ENCODE results near the gene ALKBH7. TPM values are rescaled to one million over a fixed set of nuclear protein-coding genes. Genes with fewer than 3 reads are reported as not detected.

ALKBH7 gene
- total RNA-seq, 8 experiments from 2014 or later, result 39.2 to 136 (median 77.5) TPM

GRCh38 chr19:6374711-6375410 lies 2.3 kb downstream of the ALKBH7 start:
- 70 to 100% (median 85%) methylated on average over 2 to 3 of the region's 29 CpGs; no CpG with 5 or more reads in 6 of the 10 experiments for WGBS, 10 experiments
- peaks cover 9 to 14% of the 10 kb centered on the region in 2 donors for H3K4me1 ChIP-seq (replicated peaks in 1 of 2)
- ATAC-seq (replicated peaks in 6 of 8), result no peak
- in situ Hi-C loops (cut with MboI; ENCODE audit: low pct_unique_long_range_greater_than_20kb in 2 of 9, low sequenced_read_pairs in 9 of 9, unreplicated experiment in 9 of 9), result no loop called here
- H3K27ac ChIP-seq, result no peak overlapping the region
- no peak overlapping the region for H3K4me3 ChIP-seq

- no peak for ATAC-seq (replicated peaks in 6 of 8)
- peaks cover 9 to 14% of the 10 kb centered on the region in 2 donors for H3K4me1 ChIP-seq (replicated peaks in 1 of 2)
- in situ Hi-C loops (cut with MboI; ENCODE audit: low pct_unique_long_range_greater_than_20kb in 2 of 9, low sequenced_read_pairs in 9 of 9, unreplicated experiment in 9 of 9), result no loop called here
- 90% methylated on average over 2 of the region's 25 CpGs; no CpG with 5 or more reads in 9 of the 10 experiments for WGBS, 10 experiments
- no peak within 1 kb of the TSS for H3K27ac ChIP-seq
- H3K4me3 ChIP-seq, result no peak within 1 kb of the TSS
Observed at GRCh38 chr19:6375411-6376010, 2.9 kb downstream of the ALKBH7 start, which contains the start of gene PSPN. PSPN (minus strand) TSS chr19:6375933; CDS start chr19:6375849, 84 bp downstream.

DNA sequence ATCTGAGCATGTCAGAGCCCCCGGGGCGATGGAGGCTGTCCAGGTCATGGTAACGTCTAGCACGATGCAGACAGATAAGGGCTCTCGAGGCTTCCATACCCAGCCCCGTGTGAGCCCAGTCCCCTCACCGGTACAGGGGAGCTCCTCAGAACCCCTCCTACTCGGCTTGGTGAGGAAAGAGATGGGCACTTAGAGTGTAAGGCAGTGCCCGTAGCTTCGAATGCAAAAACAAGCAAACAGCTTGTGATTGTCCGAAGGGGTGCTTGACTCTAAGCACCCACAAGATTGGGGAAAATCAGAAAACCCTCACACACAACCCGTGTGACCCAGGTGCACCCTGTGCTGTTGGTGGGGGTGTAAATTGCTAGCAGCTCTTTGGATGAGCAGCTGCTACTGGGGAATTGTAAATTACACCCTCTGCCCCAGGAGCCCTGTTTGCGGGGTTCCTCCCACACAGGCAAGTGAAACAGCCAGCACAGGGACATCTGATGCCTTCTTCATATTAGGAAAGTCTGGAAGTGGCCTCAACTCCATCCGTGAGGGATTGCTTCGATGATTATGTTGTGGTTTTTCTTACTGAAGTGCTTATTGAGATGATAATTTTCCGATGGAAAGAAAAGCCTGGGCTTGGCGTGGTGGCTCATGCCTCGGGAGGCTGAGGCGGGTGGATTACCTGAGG lies 4.1 kb downstream of the ALKBH7 start:
- no peak for ATAC-seq (replicated peaks in 6 of 8)
- 62 to 100% (median 80%) methylated on average over 1 to 13 of the region's 19 CpGs; no CpG with 5 or more reads in 3 of the 10 experiments for WGBS, 10 experiments
- Histone ChIP-seq H3K27ac (no peak overlapping the region), H3K4me1 (replicated peaks in 1 of 2) (peaks cover 9 to 14% of the 10 kb centered on the region in 2 donors), H3K4me3 (no peak overlapping the region)
- in situ Hi-C loops (cut with MboI; ENCODE audit: low pct_unique_long_range_greater_than_20kb in 2 of 9, low sequenced_read_pairs in 9 of 9, unreplicated experiment in 9 of 9), result no loop called here

- Histone ChIP-seq H3K4me1 (replicated peaks in 1 of 2) (peaks cover 5 to 9% of the 10 kb centered on the region in 2 donors), H3K27ac (no peak overlapping the region), H3K4me3 (no peak overlapping the region)
- 20 to 88% (median 73%) methylated on average over 2 to 4 of the region's 6 CpGs; no CpG with 5 or more reads in 5 of the 10 experiments for WGBS, 10 experiments
- peak in 1 of 8 experiments; percentile 23 for ATAC-seq (replicated peaks in 6 of 8)
- in situ Hi-C loops (cut with MboI; ENCODE audit: low pct_unique_long_range_greater_than_20kb in 2 of 9, low sequenced_read_pairs in 9 of 9, unreplicated experiment in 9 of 9), result no loop called here
Observed at GRCh38 chr19:6378041-6378440, 5.4 kb downstream of the ALKBH7 start.

DNA sequence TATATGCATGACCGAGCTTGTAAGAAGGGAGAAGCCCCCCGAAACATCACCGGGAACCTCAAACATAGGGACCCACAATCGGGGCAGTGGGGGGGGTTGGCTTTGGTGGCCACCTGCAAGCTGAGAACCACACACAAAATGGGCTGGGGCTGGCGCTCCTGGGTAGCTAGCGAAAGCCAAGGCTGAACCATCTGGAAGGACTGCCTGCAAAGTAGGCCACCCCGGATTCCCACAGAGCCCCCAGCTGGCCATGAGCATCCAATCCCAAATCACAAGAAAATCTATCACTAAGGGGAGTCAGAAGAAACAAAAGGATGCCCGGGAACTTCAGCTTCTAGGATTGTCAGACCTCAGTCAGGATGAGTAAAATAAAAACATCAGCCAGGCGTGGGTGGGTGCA lies 5.9 kb downstream of the ALKBH7 start:
- H3K4me3 ChIP-seq, result no peak overlapping the region
- peaks cover 5 to 9% of the 10 kb centered on the region in 2 donors for H3K4me1 ChIP-seq (replicated peaks in 1 of 2)
- ATAC-seq (replicated peaks in 6 of 8), result peak in 1 of 8 experiments; percentile 15
- H3K27ac ChIP-seq, result no peak overlapping the region
- WGBS, 10 experiments, result 83 to 91% (median 89%) methylated on average over 2 to 9 of the region's 9 CpGs; no CpG with 5 or more reads in 6 of the 10 experiments
- in situ Hi-C loops (cut with MboI; ENCODE audit: low pct_unique_long_range_greater_than_20kb in 2 of 9, low sequenced_read_pairs in 9 of 9, unreplicated experiment in 9 of 9), result no loop called here

DNA sequence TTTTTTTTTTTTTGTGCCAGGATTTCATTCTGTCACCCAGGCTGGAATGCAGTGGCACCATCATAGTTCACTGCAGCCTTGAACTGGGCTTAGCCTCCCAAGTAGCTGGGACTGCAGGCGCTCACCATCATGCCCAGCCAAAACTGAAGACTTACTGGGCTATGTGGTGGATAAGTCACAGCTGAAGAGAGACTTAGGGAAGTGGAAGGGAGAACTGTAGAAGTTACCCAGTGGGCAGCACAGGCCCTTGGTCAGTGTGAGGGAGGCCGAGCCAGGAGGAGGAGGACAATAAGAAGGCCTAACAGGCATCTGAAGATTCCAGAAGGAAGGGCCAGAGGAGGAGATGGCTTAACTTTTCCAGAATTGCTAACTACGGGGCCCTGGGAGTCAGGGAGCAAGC lies 7.2 kb downstream of the ALKBH7 start:
- 100% methylated on average over 1 to 2 of the region's 3 CpGs; no CpG with 5 or more reads in 7 of the 10 experiments for WGBS, 10 experiments
- no peak for ATAC-seq (replicated peaks in 6 of 8)
- H3K4me1 ChIP-seq (replicated peaks in 1 of 2), result peaks cover 0 to 3% of the 10 kb centered on the region in 2 donors
- in situ Hi-C loops (cut with MboI; ENCODE audit: low pct_unique_long_range_greater_than_20kb in 2 of 9, low sequenced_read_pairs in 9 of 9, unreplicated experiment in 9 of 9), result no loop called here
- no peak overlapping the region for H3K4me3 ChIP-seq
- H3K27ac ChIP-seq, result no peak overlapping the region

- 80 to 100% (median 100%) methylated on average over 1 to 2 of the region's 40 CpGs; no CpG with 5 or more reads in 7 of the 10 experiments for WGBS, 10 experiments
- peak in 4 of 8 experiments; percentile 7 to 25 (median 10) for ATAC-seq (replicated peaks in 6 of 8)
- in situ Hi-C loops (cut with MboI; ENCODE audit: low pct_unique_long_range_greater_than_20kb in 2 of 9, low sequenced_read_pairs in 9 of 9, unreplicated experiment in 9 of 9), result no loop called here
- H3K27ac ChIP-seq, result no peak overlapping the region
- peaks cover 0 to 3% of the 10 kb centered on the region in 2 donors for H3K4me1 ChIP-seq (replicated peaks in 1 of 2)
- H3K4me3 ChIP-seq, result no peak overlapping the region
Observed at GRCh38 chr19:6381030-6381750, 8.6 kb downstream of the ALKBH7 start.

DNA sequence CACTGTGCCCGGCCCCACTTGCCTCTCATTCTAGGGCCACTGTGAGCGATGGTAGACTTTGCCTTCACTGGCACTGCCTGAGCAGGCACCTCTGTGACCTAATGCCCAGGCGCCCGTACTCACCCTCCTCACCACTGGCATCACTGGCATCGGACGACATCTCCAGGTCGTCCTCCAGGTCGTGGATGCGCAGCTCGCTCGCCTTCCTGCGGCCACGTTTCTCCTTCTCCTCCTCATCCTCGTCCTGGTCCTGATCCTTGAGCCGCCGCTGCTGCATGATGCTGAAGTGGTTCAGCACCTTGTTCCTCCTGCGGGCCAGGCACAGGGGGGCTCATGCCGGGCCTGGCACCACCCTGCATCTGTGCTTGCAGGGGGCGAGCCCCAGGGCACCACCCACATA lies 10.6 kb downstream of the ALKBH7 start:
- H3K4me3 ChIP-seq, result no peak overlapping the region
- WGBS, 10 experiments, result 96 to 100% (median 100%) methylated on average over 2 to 10 of the region's 19 CpGs; no CpG with 5 or more reads in 3 of the 10 experiments
- no peak overlapping the region for H3K27ac ChIP-seq
- in situ Hi-C loops (cut with MboI; ENCODE audit: low pct_unique_long_range_greater_than_20kb in 2 of 9, low sequenced_read_pairs in 9 of 9, unreplicated experiment in 9 of 9), result no loop called here
- ATAC-seq (replicated peaks in 6 of 8), result no peak
- H3K4me1 ChIP-seq (replicated peaks in 1 of 2), result no peaks in the 10 kb centered on the region

- Histone ChIP-seq H3K4me1 (replicated peaks in 1 of 2) (no peaks in the 10 kb centered on the region), H3K27ac (no peak overlapping the region), H3K4me3 (no peak overlapping the region)
- 50 to 83% (median 80%) methylated on average over 1 of the region's 4 CpGs; no CpG with 5 or more reads in 7 of the 10 experiments for WGBS, 10 experiments
- no peak for ATAC-seq (replicated peaks in 6 of 8)
- in situ Hi-C loops (cut with MboI; ENCODE audit: low pct_unique_long_range_greater_than_20kb in 2 of 9, low sequenced_read_pairs in 9 of 9, unreplicated experiment in 9 of 9), result no loop called here
Observed at GRCh38 chr19:6384381-6384780, 11.8 kb downstream of the ALKBH7 start.

GRCh38 chr19:6387372-6387771 lies 14.8 kb downstream of the ALKBH7 start:
- Histone ChIP-seq H3K4me3 (no peak overlapping the region), H3K4me1 (replicated peaks in 1 of 2) (peaks cover 4 to 6% of the 10 kb centered on the region in 2 donors), H3K27ac (no peak overlapping the region)
- peak in 4 of 8 experiments; percentile 8 to 22 (median 10) for ATAC-seq (replicated peaks in 6 of 8)
- in situ Hi-C loops (cut with MboI; ENCODE audit: low pct_unique_long_range_greater_than_20kb in 2 of 9, low sequenced_read_pairs in 9 of 9, unreplicated experiment in 9 of 9), result no loop called here
- 90 to 100% methylated on average over 2 to 3 of the region's 19 CpGs; no CpG with 5 or more reads in 8 of the 10 experiments for WGBS, 10 experiments

- in situ Hi-C loops (cut with MboI; ENCODE audit: low pct_unique_long_range_greater_than_20kb in 2 of 9, low sequenced_read_pairs in 9 of 9, unreplicated experiment in 9 of 9), result no loop called here
- Histone ChIP-seq H3K4me3 (peak overlapping the region; percentile 49 to 88 (median 67)), H3K27ac (peak overlapping the region; percentile 95 to 96), H3K4me1 (replicated peaks in 1 of 2) (peaks cover 6 to 10% of the 10 kb centered on the region in 2 donors)
- WGBS, 10 experiments, result 0 to 100% (median 20%) methylated on average over 1 to 9 of the region's 30 CpGs; no CpG with 5 or more reads in 1 of the 10 experiments
- ATAC-seq (replicated peaks in 6 of 8), result peak in 3 of 8 experiments; percentile 1 to 11 (median 3)
Observed at GRCh38 chr19:6392221-6393073, 19.9 kb downstream of the ALKBH7 start.

Measured in motor neuron (in vitro differentiated cells).